HG03097 (cell line): ENCODE measurements around the gene TM4SF5.

ENCODE experiments used
- ATAC-seq: cut with Tn5 transposase; IDR thresholded peaks from one replicate; pipeline ENCODE4 v1.9.1; 2021; ENCODE audit not compliant: unreplicated experiment, low FRiP score

The TM4SF5 gene

GRCh38 chr17:4823373-4824089 is 51.8 kb downstream of the TM4SF5 start:
- ATAC-seq, result no peak

DNA sequence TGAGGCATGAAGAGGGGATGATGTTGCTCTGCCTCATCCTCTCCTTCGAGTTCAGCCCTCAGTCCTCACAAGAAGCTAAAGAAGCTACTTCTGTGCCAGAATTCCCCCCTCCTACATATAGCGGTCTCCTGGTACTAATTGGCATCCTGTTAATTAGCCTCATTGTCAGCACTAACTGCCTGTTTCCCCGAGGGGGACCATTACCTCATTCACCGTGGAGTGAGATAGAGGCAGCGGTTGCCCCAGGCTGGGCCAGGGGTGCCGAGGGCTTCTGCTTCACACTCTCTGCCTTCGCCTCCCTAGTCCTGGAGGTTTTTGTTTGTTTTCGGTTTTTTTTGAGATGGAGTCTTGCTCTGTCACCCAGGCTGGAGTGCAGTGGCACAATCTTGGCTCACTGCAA is 55.7 kb downstream of the TM4SF5 start:
- no peak for ATAC-seq

GRCh38 chr17:4832829-4833177 is 61.1 kb downstream of the TM4SF5 start:
- ATAC-seq, result peak; percentile 2
